B cell (primary cell): ENCODE results near the gene C5AR1.

ENCODE experiments used
- CTCF ChIP-seq: fragments of 200-600 bp; IDR thresholded peaks from one replicate; pipeline ENCODE4 v1.8.0; 2022; ENCODE audit warnings: antibody characterized with exemption, mild to moderate bottlenecking
- EZH2 ChIP-seq: IDR thresholded peaks from 2 replicates; pipeline ENCODE4 v1.6.1; 2012; ENCODE audit warnings: borderline replicate concordance, low read depth, mild to moderate bottlenecking, moderate library complexity, low read length; ENCODE audit not compliant: insufficient read depth, poor library complexity, severe bottlenecking

- no peak for TF ChIP-seq EZH2
- TF ChIP-seq CTCF = no peak
Observed at GRCh38 chr19:47302249-47302648, 7.4 kb upstream of the C5AR1 start.
